GM12874 (cell line): Measurements from ENCODE around the gene EIF4A3.

ENCODE experiments used
- CTCF ChIP-seq: IDR thresholded peaks from 2 replicates; pipeline ENCODE4 v1.5.1; 2011; ENCODE audit warnings: low read depth, mild to moderate bottlenecking, control low read depth, low read length, moderate library complexity; ENCODE audit not compliant: insufficient read depth

EIF4A3 gene

GRCh38 chr17:80106176-80106575 is 40.8 kb downstream of the EIF4A3 start:
- TF ChIP-seq CTCF: no peak

- no peak for TF ChIP-seq CTCF
Observed at GRCh38 chr17:80105762-80106161, 41.2 kb downstream of the EIF4A3 start.

DNA sequence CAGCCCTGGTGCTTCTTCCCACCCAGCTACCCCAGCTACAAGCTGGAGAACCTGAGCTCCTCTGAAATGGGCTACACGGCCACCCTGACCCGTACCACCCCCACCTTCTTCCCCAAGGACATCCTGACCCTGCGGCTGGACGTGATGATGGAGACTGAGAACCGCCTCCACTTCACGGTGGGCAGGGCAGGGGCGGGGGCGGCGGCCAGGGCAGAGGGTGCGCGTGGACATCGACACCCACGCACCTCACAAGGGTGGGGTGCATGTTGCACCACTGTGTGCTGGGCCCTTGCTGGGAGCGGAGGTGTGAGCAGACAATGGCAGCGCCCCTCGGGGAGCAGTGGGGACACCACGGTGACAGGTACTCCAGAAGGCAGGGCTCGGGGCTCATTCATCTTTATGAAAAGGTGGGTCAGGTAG is 42.0 kb downstream of the EIF4A3 start:
- no peak for TF ChIP-seq CTCF

DNA sequence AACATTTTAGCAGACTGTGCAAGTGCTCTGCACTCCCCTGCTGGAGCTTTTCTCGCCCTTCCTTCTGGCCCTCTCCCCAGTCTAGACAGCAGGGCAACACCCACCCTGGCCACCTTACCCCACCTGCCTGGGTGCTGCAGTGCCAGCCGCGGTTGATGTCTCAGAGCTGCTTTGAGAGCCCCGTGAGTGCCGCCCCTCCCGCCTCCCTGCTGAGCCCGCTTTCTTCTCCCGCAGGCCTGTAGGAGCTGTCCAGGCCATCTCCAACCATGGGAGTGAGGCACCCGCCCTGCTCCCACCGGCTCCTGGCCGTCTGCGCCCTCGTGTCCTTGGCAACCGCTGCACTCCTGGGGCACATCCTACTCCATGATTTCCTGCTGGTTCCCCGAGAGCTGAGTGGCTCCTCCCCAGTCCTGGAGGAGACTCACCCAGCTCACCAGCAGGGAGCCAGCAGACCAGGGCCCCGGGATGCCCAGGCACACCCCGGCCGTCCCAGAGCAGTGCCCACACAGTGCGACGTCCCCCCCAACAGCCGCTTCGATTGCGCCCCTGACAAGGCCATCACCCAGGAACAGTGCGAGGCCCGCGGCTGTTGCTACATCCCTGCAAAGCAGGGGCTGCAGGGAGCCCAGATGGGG is 42.5 kb downstream of the EIF4A3 start:
- no peak for TF ChIP-seq CTCF

DNA sequence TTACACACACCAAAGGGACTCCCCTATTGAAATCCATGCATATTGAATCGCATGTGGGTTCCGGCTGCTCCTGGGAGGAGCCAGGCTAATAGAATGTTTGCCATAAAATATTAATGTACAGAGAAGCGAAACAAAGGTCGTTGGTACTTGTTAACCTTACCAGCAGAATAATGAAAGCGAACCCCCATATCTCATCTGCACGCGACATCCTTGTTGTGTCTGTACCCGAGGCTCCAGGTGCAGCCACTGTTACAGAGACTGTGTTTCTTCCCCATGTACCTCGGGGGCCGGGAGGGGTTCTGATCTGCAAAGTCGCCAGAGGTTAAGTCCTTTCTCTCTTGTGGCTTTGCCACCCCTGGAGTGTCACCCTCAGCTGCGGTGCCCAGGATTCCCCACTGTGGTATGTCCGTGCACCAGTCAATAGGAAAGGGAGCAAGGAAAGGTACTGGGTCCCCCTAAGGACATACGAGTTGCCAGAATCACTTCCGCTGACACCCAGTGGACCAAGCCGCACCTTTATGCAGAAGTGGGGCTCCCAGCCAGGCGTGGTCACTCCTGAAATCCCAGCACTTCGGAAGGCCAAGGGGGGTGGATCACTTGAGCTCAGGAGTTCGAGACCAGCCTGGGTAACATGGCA is 43.4 kb downstream of the EIF4A3 start:
- no peak for TF ChIP-seq CTCF

DNA sequence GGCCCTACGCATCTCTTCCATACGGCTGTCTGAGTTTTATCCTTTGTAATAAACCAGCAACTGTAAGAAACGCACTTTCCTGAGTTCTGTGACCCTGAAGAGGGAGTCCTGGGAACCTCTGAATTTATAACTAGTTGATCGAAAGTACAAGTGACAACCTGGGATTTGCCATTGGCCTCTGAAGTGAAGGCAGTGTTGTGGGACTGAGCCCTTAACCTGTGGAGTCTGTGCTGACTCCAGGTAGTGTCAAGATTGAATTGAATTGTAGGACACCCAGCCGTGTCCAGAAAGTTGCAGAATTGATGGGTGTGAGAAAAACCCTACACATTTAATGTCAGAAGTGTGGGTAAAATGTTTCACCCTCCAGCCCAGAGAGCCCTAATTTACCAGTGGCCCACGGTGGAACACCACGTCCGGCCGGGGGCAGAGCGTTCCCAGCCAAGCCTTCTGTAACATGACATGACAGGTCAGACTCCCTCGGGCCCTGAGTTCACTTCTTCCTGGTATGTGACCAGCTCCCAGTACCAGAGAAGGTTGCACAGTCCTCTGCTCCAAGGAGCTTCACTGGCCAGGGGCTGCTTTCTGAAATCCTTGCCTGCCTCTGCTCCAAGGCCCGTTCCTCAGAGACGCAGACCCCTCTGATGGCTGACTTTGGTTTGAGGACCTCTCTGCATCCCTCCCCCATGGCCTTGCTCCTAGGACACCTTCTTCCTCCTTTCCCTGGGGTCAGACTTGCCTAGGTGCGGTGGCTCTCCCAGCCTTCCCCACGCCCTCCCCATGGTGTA is 44.1 kb downstream of the EIF4A3 start:
- no peak for TF ChIP-seq CTCF

DNA sequence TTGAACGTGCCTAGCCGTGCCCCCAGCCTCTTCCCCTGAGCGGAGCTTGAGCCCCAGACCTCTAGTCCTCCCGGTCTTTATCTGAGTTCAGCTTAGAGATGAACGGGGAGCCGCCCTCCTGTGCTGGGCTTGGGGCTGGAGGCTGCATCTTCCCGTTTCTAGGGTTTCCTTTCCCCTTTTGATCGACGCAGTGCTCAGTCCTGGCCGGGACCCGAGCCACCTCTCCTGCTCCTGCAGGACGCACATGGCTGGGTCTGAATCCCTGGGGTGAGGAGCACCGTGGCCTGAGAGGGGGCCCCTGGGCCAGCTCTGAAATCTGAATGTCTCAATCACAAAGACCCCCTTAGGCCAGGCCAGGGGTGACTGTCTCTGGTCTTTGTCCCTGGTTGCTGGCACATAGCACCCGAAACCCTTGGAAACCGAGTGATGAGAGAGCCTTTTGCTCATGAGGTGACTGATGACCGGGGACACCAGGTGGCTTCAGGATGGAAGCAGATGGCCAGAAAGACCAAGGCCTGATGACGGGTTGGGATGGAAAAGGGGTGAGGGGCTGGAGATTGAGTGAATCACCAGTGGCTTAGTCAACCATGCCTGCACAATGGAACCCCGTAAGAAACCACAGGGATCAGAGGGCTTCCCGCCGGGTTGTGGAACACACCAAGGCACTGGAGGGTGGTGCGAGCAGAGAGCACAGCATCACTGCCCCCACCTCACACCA is 44.8 kb downstream of the EIF4A3 start:
- TF ChIP-seq CTCF: no peak
